Measurements from ENCODE around the gene ARHGEF40.

ARHGEF40 gene

GRCh38 chr14:21070083-21070609 is at the start of gene ARHGEF40:
TSS of gene ARHGEF40 (plus strand) at chr14:21070304. CDS start at chr14:21070397, 93 bp downstream.
- Mint-ChIP-seq H3K4me1 (ENCODE audit: low read depth) (peaks cover 36% of the 10 kb centered on the region), H3K27ac (no peak within 1 kb of the TSS), H3K9me3 (no peaks in the 10 kb centered on the region), H3K36me3 (ENCODE audit: low read depth) (no peaks in the 10 kb centered on the region), H3K27me3 (peaks cover 74% of the 10 kb centered on the region), H3K4me3 (peak within 1 kb of the TSS; percentile 72)
- peak; percentile 49 for DNase-seq

GRCh38 chr14:21020977-21021545 is 49.0 kb upstream of the ARHGEF40 start:
- peaks cover 17% of the 10 kb centered on the region for H3K4me1 Mint-ChIP-seq (ENCODE audit: low read depth)
- H3K27ac Mint-ChIP-seq: no peak overlapping the region
- H3K4me3 Mint-ChIP-seq: no peak overlapping the region
- H3K27me3 Mint-ChIP-seq: peaks cover 5% of the 10 kb centered on the region
- DNase-seq: no peak
- no peaks in the 10 kb centered on the region for H3K9me3 Mint-ChIP-seq
- peaks cover 8% of the 10 kb centered on the region for H3K36me3 Mint-ChIP-seq (ENCODE audit: low read depth)

GRCh38 chr14:21022686-21023085 is 47.4 kb upstream of the ARHGEF40 start:
- Mint-ChIP-seq H3K27me3 (peaks cover 5% of the 10 kb centered on the region), H3K9me3 (no peaks in the 10 kb centered on the region), H3K36me3 (ENCODE audit: low read depth) (peaks cover 5% of the 10 kb centered on the region), H3K27ac (no peak overlapping the region), H3K4me3 (no peak overlapping the region), H3K4me1 (ENCODE audit: low read depth) (peaks cover 17% of the 10 kb centered on the region)
- no peak for DNase-seq

- Mint-ChIP-seq H3K27me3 (peaks cover 5% of the 10 kb centered on the region), H3K27ac (no peak overlapping the region), H3K4me3 (no peak overlapping the region), H3K9me3 (no peaks in the 10 kb centered on the region), H3K4me1 (ENCODE audit: low read depth) (peaks cover 17% of the 10 kb centered on the region), H3K36me3 (ENCODE audit: low read depth) (peaks cover 3% of the 10 kb centered on the region)
- no peak for DNase-seq
Observed at GRCh38 chr14:21023174-21023573, 46.9 kb upstream of the ARHGEF40 start.

GRCh38 chr14:21023817-21024584 is 46.1 kb upstream of the ARHGEF40 start:
- Mint-ChIP-seq H3K36me3 (ENCODE audit: low read depth) (peaks cover 3% of the 10 kb centered on the region), H3K4me3 (peak overlapping the region; percentile 75), H3K9me3 (no peaks in the 10 kb centered on the region), H3K4me1 (ENCODE audit: low read depth) (peaks cover 17% of the 10 kb centered on the region), H3K27me3 (peaks cover 5% of the 10 kb centered on the region), H3K27ac (peak overlapping the region; percentile 31)
- DNase-seq: peak; percentile 48

GRCh38 chr14:21024585-21025370 is 45.3 kb upstream of the ARHGEF40 start, which contains the start of gene NDRG2:
TSS of gene NDRG2 (minus strand) at chr14:21025061. CDS start at chr14:21023315, 1,746 bp downstream.
- H3K4me1 Mint-ChIP-seq (ENCODE audit: low read depth): peaks cover 17% of the 10 kb centered on the region
- H3K36me3 Mint-ChIP-seq (ENCODE audit: low read depth): no peaks in the 10 kb centered on the region
- peak within 1 kb of the TSS; percentile 75 for H3K4me3 Mint-ChIP-seq
- peak within 1 kb of the TSS; percentile 31 for H3K27ac Mint-ChIP-seq
- peak; percentile 75 for DNase-seq
- H3K9me3 Mint-ChIP-seq: no peaks in the 10 kb centered on the region
- peaks cover 5% of the 10 kb centered on the region for H3K27me3 Mint-ChIP-seq

GRCh38 chr14:21025371-21026273 is 44.5 kb upstream of the ARHGEF40 start:
- H3K27me3 Mint-ChIP-seq: peaks cover 5% of the 10 kb centered on the region
- H3K4me1 Mint-ChIP-seq (ENCODE audit: low read depth): peaks cover 17% of the 10 kb centered on the region
- no peak for DNase-seq
- H3K27ac Mint-ChIP-seq: no peak overlapping the region
- H3K4me3 Mint-ChIP-seq: peak overlapping the region; percentile 72
- no peaks in the 10 kb centered on the region for H3K9me3 Mint-ChIP-seq
- H3K36me3 Mint-ChIP-seq (ENCODE audit: low read depth): no peaks in the 10 kb centered on the region

- Mint-ChIP-seq H3K27me3 (peaks cover 5% of the 10 kb centered on the region), H3K27ac (no peak overlapping the region), H3K4me3 (no peak overlapping the region), H3K9me3 (no peaks in the 10 kb centered on the region), H3K36me3 (ENCODE audit: low read depth) (no peaks in the 10 kb centered on the region), H3K4me1 (ENCODE audit: low read depth) (peaks cover 17% of the 10 kb centered on the region)
- no peak for DNase-seq
Observed at GRCh38 chr14:21026274-21026987, 43.7 kb upstream of the ARHGEF40 start.

- no peaks in the 10 kb centered on the region for H3K9me3 Mint-ChIP-seq
- H3K4me1 Mint-ChIP-seq (ENCODE audit: low read depth): peaks cover 17% of the 10 kb centered on the region
- H3K36me3 Mint-ChIP-seq (ENCODE audit: low read depth): no peaks in the 10 kb centered on the region
- H3K27ac Mint-ChIP-seq: no peak overlapping the region
- no peak overlapping the region for H3K4me3 Mint-ChIP-seq
- peaks cover 5% of the 10 kb centered on the region for H3K27me3 Mint-ChIP-seq
- no peak for DNase-seq
Observed at GRCh38 chr14:21026988-21027315, 43.2 kb upstream of the ARHGEF40 start.

- Mint-ChIP-seq H3K4me3 (no peak within 1 kb of the TSS), H3K4me1 (ENCODE audit: low read depth) (peaks cover 3% of the 10 kb centered on the region), H3K36me3 (ENCODE audit: low read depth) (no peaks in the 10 kb centered on the region), H3K27me3 (no peaks in the 10 kb centered on the region), H3K27ac (no peak within 1 kb of the TSS), H3K9me3 (no peaks in the 10 kb centered on the region)
- DNase-seq: no peak
Observed at GRCh38 chr14:21029917-21030316, 40.2 kb upstream of the ARHGEF40 start, which contains the start of gene TPPP2. TSS of gene TPPP2 (plus strand) at chr14:21030217. CDS start at chr14:21030582, 365 bp downstream.

GRCh38 chr14:21030531-21030930 is 39.6 kb upstream of the ARHGEF40 start:
- H3K27me3 Mint-ChIP-seq: no peaks in the 10 kb centered on the region
- H3K9me3 Mint-ChIP-seq: no peaks in the 10 kb centered on the region
- no peak overlapping the region for H3K27ac Mint-ChIP-seq
- no peak overlapping the region for H3K4me3 Mint-ChIP-seq
- no peaks in the 10 kb centered on the region for H3K4me1 Mint-ChIP-seq (ENCODE audit: low read depth)
- no peak for DNase-seq
- no peaks in the 10 kb centered on the region for H3K36me3 Mint-ChIP-seq (ENCODE audit: low read depth)

GRCh38 chr14:21032326-21033132 is 37.6 kb upstream of the ARHGEF40 start:
- Mint-ChIP-seq H3K36me3 (ENCODE audit: low read depth) (no peaks in the 10 kb centered on the region), H3K27ac (no peak overlapping the region), H3K9me3 (no peaks in the 10 kb centered on the region), H3K4me1 (ENCODE audit: low read depth) (no peaks in the 10 kb centered on the region), H3K27me3 (no peaks in the 10 kb centered on the region), H3K4me3 (no peak overlapping the region)
- no peak for DNase-seq
